ENCODE data around the gene SHLD1. TPM values are rescaled to one million over a fixed set of nuclear protein-coding genes. Genes with fewer than 3 reads are reported as not detected.

Gene SHLD1
- total RNA-seq, 2 donors from 2014 or later, result 4.0 to 6.6 TPM

GRCh38 chr20:5827861-5828260 is 77.7 kb downstream of the SHLD1 start:
- WGBS, 2 experiments (ENCODE audit: insufficient coverage in 1 of 2, insufficient read length in 1 of 2), result no CpG with 5 or more reads among the region's 1 CpG
- H3K9ac ChIP-seq (ENCODE audit: extremely low read depth, low read length, poor library complexity, severe bottlenecking), result no peak overlapping the region
- Mint-ChIP-seq H3K9me3 (no peaks in the 10 kb centered on the region), H3K27me3 (ENCODE audit: insufficient read depth) (no peaks in the 10 kb centered on the region), H3K4me3 (no peak overlapping the region), H3K27ac (no peak overlapping the region), H3K36me3 (ENCODE audit: low read depth) (no peaks in the 10 kb centered on the region), H3K4me1 (peaks cover 10% of the 10 kb centered on the region)
- no peaks in the 10 kb centered on the region for H3K4me1 ChIP-seq (ENCODE audit: control insufficient read depth, insufficient read depth, low read length)
- H3K9me3 ChIP-seq (ENCODE audit: control insufficient read depth, low read length), result no peaks in the 10 kb centered on the region
- TF ChIP-seq, protein P1, sequence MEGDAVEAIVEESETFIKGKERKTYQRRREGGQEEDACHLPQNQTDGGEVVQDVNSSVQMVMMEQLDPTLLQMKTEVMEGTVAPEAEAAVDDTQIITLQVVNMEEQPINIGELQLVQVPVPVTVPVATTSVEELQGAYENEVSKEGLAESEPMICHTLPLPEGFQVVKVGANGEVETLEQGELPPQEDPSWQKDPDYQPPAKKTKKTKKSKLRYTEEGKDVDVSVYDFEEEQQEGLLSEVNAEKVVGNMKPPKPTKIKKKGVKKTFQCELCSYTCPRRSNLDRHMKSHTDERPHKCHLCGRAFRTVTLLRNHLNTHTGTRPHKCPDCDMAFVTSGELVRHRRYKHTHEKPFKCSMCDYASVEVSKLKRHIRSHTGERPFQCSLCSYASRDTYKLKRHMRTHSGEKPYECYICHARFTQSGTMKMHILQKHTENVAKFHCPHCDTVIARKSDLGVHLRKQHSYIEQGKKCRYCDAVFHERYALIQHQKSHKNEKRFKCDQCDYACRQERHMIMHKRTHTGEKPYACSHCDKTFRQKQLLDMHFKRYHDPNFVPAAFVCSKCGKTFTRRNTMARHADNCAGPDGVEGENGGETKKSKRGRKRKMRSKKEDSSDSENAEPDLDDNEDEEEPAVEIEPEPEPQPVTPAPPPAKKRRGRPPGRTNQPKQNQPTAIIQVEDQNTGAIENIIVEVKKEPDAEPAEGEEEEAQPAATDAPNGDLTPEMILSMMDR (conservative IDR thresholded peaks at IDR 0.05), result no peak
- no peak overlapping the region for H3K4me3 ChIP-seq (ENCODE audit: low read length)
- H3K27ac ChIP-seq (ENCODE audit: low read depth, low read length), result no peak overlapping the region
- H3K27me3 ChIP-seq (ENCODE audit: control insufficient read depth, insufficient read depth, low read length, poor library complexity, severe bottlenecking), result no peaks in the 10 kb centered on the region
- no peak for DNase-seq
- no peaks in the 10 kb centered on the region for H3K36me3 ChIP-seq (ENCODE audit: control insufficient read depth, insufficient read depth, low read length)

DNA sequence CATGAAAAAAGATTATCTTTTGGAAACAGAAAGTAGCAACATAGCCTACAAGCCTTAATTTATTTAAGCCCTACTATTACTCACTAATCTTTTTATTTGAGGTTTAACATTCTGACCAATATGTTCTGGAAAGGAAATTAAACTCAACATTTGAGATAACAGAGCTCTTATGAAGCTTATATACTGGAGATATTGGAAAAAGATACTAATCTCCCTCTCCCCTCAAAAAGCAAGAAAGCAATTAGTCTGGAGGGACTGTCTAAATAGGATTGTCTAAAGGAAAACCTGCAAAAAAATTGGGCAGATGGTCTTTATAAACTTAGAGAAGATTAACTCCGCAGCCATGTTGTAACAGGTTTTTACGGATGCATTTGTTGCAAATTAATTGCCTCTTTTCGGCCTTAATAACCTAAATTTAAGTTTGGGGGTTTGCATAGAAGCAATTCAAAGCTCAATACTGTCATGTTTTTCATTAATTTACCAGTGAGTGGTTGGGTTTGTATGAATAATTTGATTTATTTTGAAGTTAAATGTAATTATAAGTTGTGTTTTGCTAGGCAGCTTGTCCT is 79.1 kb downstream of the SHLD1 start:
- Histone ChIP-seq H3K27ac (ENCODE audit: low read depth, low read length) (no peak overlapping the region), H3K9me3 (ENCODE audit: control insufficient read depth, low read length) (no peaks in the 10 kb centered on the region), H3K4me3 (ENCODE audit: low read length) (no peak overlapping the region), H3K36me3 (ENCODE audit: control insufficient read depth, insufficient read depth, low read length) (no peaks in the 10 kb centered on the region), H3K4me1 (ENCODE audit: control insufficient read depth, insufficient read depth, low read length) (no peaks in the 10 kb centered on the region), H3K9ac (ENCODE audit: extremely low read depth, low read length, poor library complexity, severe bottlenecking) (no peak overlapping the region), H3K27me3 (ENCODE audit: control insufficient read depth, insufficient read depth, low read length, poor library complexity, severe bottlenecking) (no peaks in the 10 kb centered on the region)
- TF ChIP-seq, protein P1 (conservative IDR thresholded peaks at IDR 0.05), result no peak
- DNase-seq, result no peak
- Mint-ChIP-seq H3K27me3 (ENCODE audit: insufficient read depth) (no peaks in the 10 kb centered on the region), H3K27ac (no peak overlapping the region), H3K36me3 (ENCODE audit: low read depth) (no peaks in the 10 kb centered on the region), H3K9me3 (no peaks in the 10 kb centered on the region), H3K4me1 (peaks cover 7% of the 10 kb centered on the region), H3K4me3 (no peak overlapping the region)
- WGBS, 2 experiments (ENCODE audit: insufficient coverage in 1 of 2, insufficient read length in 1 of 2), result 44 to 61% methylated on average over 2 to 3 of the region's 3 CpGs

DNA sequence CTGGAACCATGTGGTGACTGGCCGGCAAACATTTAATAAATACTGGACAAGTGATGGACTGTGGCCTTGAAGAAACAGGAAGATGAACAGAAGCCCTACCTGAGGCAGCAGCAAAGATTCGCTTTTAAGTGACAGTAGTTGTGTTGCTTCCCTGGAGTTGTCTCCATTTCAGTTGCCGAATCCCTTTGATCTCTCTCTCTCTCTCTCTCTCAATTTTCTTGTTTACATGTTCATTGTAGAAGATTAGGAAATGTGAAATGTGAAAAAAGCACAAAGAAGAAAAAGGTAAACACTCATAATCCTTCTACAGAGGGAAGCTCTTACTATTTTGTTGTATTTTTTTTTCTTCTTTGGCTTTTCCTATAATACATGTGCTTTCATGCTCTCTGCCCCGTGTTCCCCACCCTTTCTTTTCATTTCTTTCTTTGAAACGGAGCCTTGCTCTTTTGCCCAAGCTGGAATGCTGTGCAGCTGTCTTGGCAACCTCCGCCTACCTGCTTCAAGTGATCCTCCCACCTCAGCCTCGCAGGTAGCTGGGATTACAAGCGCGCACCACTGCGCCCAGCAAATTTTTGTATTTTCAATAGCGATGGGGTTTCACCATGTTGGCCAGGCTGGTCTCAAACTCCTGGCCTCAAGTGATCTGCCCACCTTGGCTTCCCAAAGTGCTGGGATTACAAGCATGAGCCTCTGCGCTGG is 81.5 kb downstream of the SHLD1 start:
- no peaks in the 10 kb centered on the region for H3K27me3 Mint-ChIP-seq (ENCODE audit: insufficient read depth)
- no peak overlapping the region for H3K4me3 ChIP-seq (ENCODE audit: low read length)
- no peaks in the 10 kb centered on the region for H3K9me3 ChIP-seq (ENCODE audit: control insufficient read depth, low read length)
- TF ChIP-seq, protein P1 (conservative IDR thresholded peaks at IDR 0.05), result no peak
- no peak for DNase-seq
- no peaks in the 10 kb centered on the region for H3K4me1 ChIP-seq (ENCODE audit: control insufficient read depth, insufficient read depth, low read length)
- 92 to 93% methylated on average over 10 to 11 of the region's 12 CpGs for WGBS, 2 experiments (ENCODE audit: insufficient coverage in 1 of 2, insufficient read length in 1 of 2)
- H3K9me3 Mint-ChIP-seq, result no peaks in the 10 kb centered on the region
- no peak overlapping the region for H3K9ac ChIP-seq (ENCODE audit: extremely low read depth, low read length, poor library complexity, severe bottlenecking)
- H3K27ac Mint-ChIP-seq, result no peak overlapping the region
- H3K27me3 ChIP-seq (ENCODE audit: control insufficient read depth, insufficient read depth, low read length, poor library complexity, severe bottlenecking), result no peaks in the 10 kb centered on the region
- H3K4me3 Mint-ChIP-seq, result no peak overlapping the region
- H3K27ac ChIP-seq (ENCODE audit: low read depth, low read length), result no peak overlapping the region
- H3K36me3 ChIP-seq (ENCODE audit: control insufficient read depth, insufficient read depth, low read length), result no peaks in the 10 kb centered on the region
- H3K4me1 Mint-ChIP-seq, result peaks cover 5% of the 10 kb centered on the region
- H3K36me3 Mint-ChIP-seq (ENCODE audit: low read depth), result no peaks in the 10 kb centered on the region

Data from endodermal cell (in vitro differentiated cells).